Panc1 (cell line): ENCODE data around the gene RIMBP3C.
"Not testable (repeated sequence)": the region's sequence is repeated elsewhere in the genome, so short reads cannot be mapped to it uniquely, and the experiment has no call there.

Experiments
- CTCF ChIP-seq: fragments of 450-650 bp; IDR thresholded peaks from 2 replicates; pipeline ENCODE4 v1.5.1; 2017; ENCODE audit warnings: mild to moderate bottlenecking
- POLR2AphosphoS5 ChIP-seq: IDR thresholded peaks from 2 replicates; pipeline ENCODE4 v1.6.1; 2012; ENCODE audit warnings: mild to moderate bottlenecking, low read depth, low read length, moderate library complexity
- REST ChIP-seq, 2 experiments: IDR thresholded peaks; 2 replicates each; pipeline ENCODE4 v1.6.1; 2011 to 2012; ENCODE audit warnings: low read depth in 2 of 2, control low read depth in 1 of 2, low read length in 1 of 2, mild to moderate bottlenecking in 1 of 2, moderate library complexity in 1 of 2; ENCODE audit not compliant: insufficient read depth in 1 of 2
- SIN3A ChIP-seq: IDR thresholded peaks from 2 replicates; pipeline ENCODE4 v1.6.1; 2012; ENCODE audit warnings: low read depth, mild to moderate bottlenecking, low read length, moderate library complexity, borderline replicate concordance; ENCODE audit not compliant: insufficient read depth
- TCF7L2 ChIP-seq: IDR thresholded peaks from 2 replicates; pipeline ENCODE4 v1.6.1; 2011; ENCODE audit warnings: mild to moderate bottlenecking, low read depth, low read length, inconsistent platforms

GRCh38 chr22:21580623-21581007, 29.4 kb upstream of the RIMBP3C start:
- not testable (repeated sequence) for TF ChIP-seq CTCF; POLR2AphosphoS5; REST (IDR thresholded peaks at IDR 0.05; ENCODE audit: insufficient read depth in 1 of 2, low read depth in 2 of 2, low read length in 1 of 2); TCF7L2; SIN3A
